ENCODE results near the gene SH2B3. TPM values are rescaled to one million over a fixed set of nuclear protein-coding genes. Genes with fewer than 3 reads are reported as not detected.
A peak's percentile ranks its signal among the peaks of the same experiment; 100 is the strongest.

The SH2B3 gene
- total and polyA plus RNA-seq, 9 of the 15 experiments (the other 6 are each of a cell fraction or from before 2014, with no cell fraction given) = 10.8 to 75.3 (median 37.4) TPM

- H3K79me2 ChIP-seq (ENCODE audit: control insufficient read depth, insufficient read depth, low read length) = peaks cover 93% of the 10 kb centered on the region
- H4K20me1 ChIP-seq (replicated peaks; ENCODE audit: control insufficient read depth, insufficient read depth, low read length) = peaks cover 58% of the 10 kb centered on the region
- WGBS (ENCODE audit: insufficient coverage, low coverage, missing lambda C conversion rate) = 87% methylated on average over 8 of the region's 8 CpGs
- H3K4me3 ChIP-seq = no peak overlapping the region
- H3K36me3 ChIP-seq (ENCODE audit: control insufficient read depth, insufficient read depth, low read length) = peaks cover 77% of the 10 kb centered on the region
- no peak for DNase-seq (ENCODE audit: extremely low read depth in 1 of 4, low spot score in 3 of 4)
- H3K9me3 ChIP-seq (replicated peaks; ENCODE audit: control insufficient read depth, insufficient read depth, low read depth, low read length) = no peaks in the 10 kb centered on the region
- H3K4me2 ChIP-seq (ENCODE audit: insufficient read depth, low read length) = no peak overlapping the region
- ChIA-PET POLR2A (interaction anchor here (0.5 to 4.7 kb wide), 7 partner anchors 9 to 1904 kb away, joined by 3 to 24 read pairs (median 4); no protein-coding TSS in a partner anchor), CTCF (ENCODE audit: low intra/inter-chr PET ratio) (no interaction called here)
- BruUV-seq (replicated peaks) = no TSS peak
- H2AFZ ChIP-seq (ENCODE audit: low read depth, low read length) = no peak overlapping the region
- intact Hi-C loops (cut with micrococcal nuclease) = no loop called here
- no peak for ATAC-seq
- no peaks in the 10 kb centered on the region for H3K27me3 ChIP-seq (ENCODE audit: control insufficient read depth in 2 of 2, insufficient read depth in 2 of 2, low read length in 2 of 2)
- no peak for TF ChIP-seq PURB (CRISPR knock-in tag; IDR thresholded peaks at IDR 0.05; ENCODE audit: low read depth)
- H3K27ac ChIP-seq (ENCODE audit: extremely low read depth, low read depth, low read length) = peak overlapping the region; percentile 29; the same call in 1 of the 3 replicates
- in situ Hi-C loops (cut with MboI) = no loop called here
- FAIRE-seq = no peak
- H3K9me1 ChIP-seq (ENCODE audit: control insufficient read depth, insufficient read depth, low read length) = peaks cover 8% of the 10 kb centered on the region
- peaks cover 6 to 40% of the 10 kb centered on the region in 2 experiments for H3K4me1 ChIP-seq (replicated peaks in 1 of 2; ENCODE audit: control insufficient read depth in 2 of 2, insufficient read depth in 2 of 2, low read length in 2 of 2)
- no peak overlapping the region for H3K9ac ChIP-seq (ENCODE audit: insufficient read depth in 1 of 2, low read depth in 2 of 2, low read length in 2 of 2)
Observed at GRCh38 chr12:111425655-111426054, 19.9 kb downstream of the SH2B3 start.

- H3K4me1 ChIP-seq (replicated peaks in 1 of 2; ENCODE audit: control insufficient read depth in 2 of 2, insufficient read depth in 2 of 2, low read length in 2 of 2) = peaks cover 6 to 45% of the 10 kb centered on the region in 2 experiments
- CTCF ChIA-PET (ENCODE audit: low intra/inter-chr PET ratio) = no interaction called here
- in situ Hi-C loops (cut with MboI) = no loop called here
- no peak overlapping the region for H3K9ac ChIP-seq (ENCODE audit: insufficient read depth in 1 of 2, low read depth in 2 of 2, low read length in 2 of 2)
- no peak overlapping the region for H2AFZ ChIP-seq (ENCODE audit: low read depth, low read length)
- intact Hi-C loops (cut with micrococcal nuclease) = no loop called here
- no peak for DNase-seq (ENCODE audit: extremely low read depth in 1 of 4, low spot score in 3 of 4)
- H3K9me1 ChIP-seq (ENCODE audit: control insufficient read depth, insufficient read depth, low read length) = peaks cover 8% of the 10 kb centered on the region
- no peaks in the 10 kb centered on the region for H3K27me3 ChIP-seq (ENCODE audit: control insufficient read depth in 2 of 2, insufficient read depth in 2 of 2, low read length in 2 of 2)
- ATAC-seq = no peak
- no peak for FAIRE-seq
- POLR2A ChIA-PET = interaction anchor here (1.7 to 4.7 kb wide), 3 partner anchors 9 to 17 kb away, joined by 5 to 24 read pairs (median 11); no protein-coding TSS in a partner anchor
- no peak overlapping the region for H3K4me2 ChIP-seq (ENCODE audit: insufficient read depth, low read length)
- no TSS peak for BruUV-seq (replicated peaks)
- H3K79me2 ChIP-seq (ENCODE audit: control insufficient read depth, insufficient read depth, low read length) = peaks cover 94% of the 10 kb centered on the region
- H3K4me3 ChIP-seq = no peak overlapping the region
- WGBS (ENCODE audit: insufficient coverage, low coverage, missing lambda C conversion rate) = 91% methylated on average over 10 of the region's 11 CpGs
- peaks cover 71% of the 10 kb centered on the region for H3K36me3 ChIP-seq (ENCODE audit: control insufficient read depth, insufficient read depth, low read length)
- H3K27ac ChIP-seq (ENCODE audit: extremely low read depth, low read depth, low read length) = no peak overlapping the region
- H4K20me1 ChIP-seq (replicated peaks; ENCODE audit: control insufficient read depth, insufficient read depth, low read length) = peaks cover 50% of the 10 kb centered on the region
- no peaks in the 10 kb centered on the region for H3K9me3 ChIP-seq (replicated peaks; ENCODE audit: control insufficient read depth, insufficient read depth, low read depth, low read length)
- 0 out of 4 replicates have a peak, but pooled peaks of 1 of the 2 experiments have one; percentile 45 for TF ChIP-seq RCOR1 (IDR thresholded peaks at IDR 0.05; ENCODE audit: borderline replicate concordance in 1 of 2, low read depth in 2 of 2, low read length in 2 of 2)
- no peak for TF ChIP-seq HBP1 (CRISPR knock-in tag; IDR thresholded peaks at IDR 0.05)
- TF ChIP-seq ZNF780A (CRISPR knock-in tag; IDR thresholded peaks at IDR 0.05) = no peak
- TF ChIP-seq GABPA (tag; conservative IDR thresholded peaks at IDR 0.05; ENCODE audit: low read depth) = no peak
- TF ChIP-seq ADNP (tag; IDR thresholded peaks at IDR 0.05) = peak; percentile 73; the same call in 1 of the 2 replicates
- TF ChIP-seq CBX5 (IDR thresholded peaks at IDR 0.05; ENCODE audit: borderline replicate concordance, low read depth) = no peak
- no peak for TF ChIP-seq MXI1 (IDR thresholded peaks at IDR 0.05; ENCODE audit: low read depth, low read length)
- TF ChIP-seq STAT5A (IDR thresholded peaks at IDR 0.05; ENCODE audit: borderline replicate concordance, low read length) = no peak
- peak; percentile 76 for TF ChIP-seq RBM25 (IDR thresholded peaks at IDR 0.05; ENCODE audit: low read depth, low read length, severe bottlenecking)
- TF ChIP-seq PCBP2 (IDR thresholded peaks at IDR 0.05; ENCODE audit: low read depth, low read length, poor library complexity, severe bottlenecking) = no peak
Observed at GRCh38 chr12:111426344-111427185, 20.8 kb downstream of the SH2B3 start.
